Fibroblast of gingiva (primary cell): ENCODE results near the gene SYNE1.

Experiments used
- DNase-seq: peaks from one replicate; pipeline ENCODE4 v3.0.0-alpha.2; 2011; ENCODE audit warnings: low read depth

The SYNE1 gene

GRCh38 chr6:152490971-152491378 lies 146.2 kb downstream of the SYNE1 start:
- DNase-seq, result peak; percentile 57

- no peak for DNase-seq
Measured at GRCh38 chr6:152484806-152485205, 152.4 kb downstream of the SYNE1 start.

GRCh38 chr6:152482289-152482688 lies 154.9 kb downstream of the SYNE1 start:
- no peak for DNase-seq

- no peak for DNase-seq
Measured at GRCh38 chr6:152478377-152479010, 158.7 kb downstream of the SYNE1 start.

- no peak for DNase-seq
Measured at GRCh38 chr6:152474354-152474753, 162.8 kb downstream of the SYNE1 start.

GRCh38 chr6:152472325-152472724 lies 164.8 kb downstream of the SYNE1 start:
- DNase-seq, result no peak

GRCh38 chr6:152471456-152472265 lies 165.5 kb downstream of the SYNE1 start:
- DNase-seq, result peak; percentile 8

GRCh38 chr6:152463164-152463563 lies 174.0 kb downstream of the SYNE1 start:
- no peak for DNase-seq

GRCh38 chr6:152462716-152463115 lies 174.4 kb downstream of the SYNE1 start:
- DNase-seq, result no peak

- DNase-seq, result no peak
Measured at GRCh38 chr6:152461556-152461955, 175.6 kb downstream of the SYNE1 start.

GRCh38 chr6:152458648-152459644 lies 178.2 kb downstream of the SYNE1 start:
- no peak for DNase-seq

- no peak for DNase-seq
Measured at GRCh38 chr6:152457949-152458624, 179.1 kb downstream of the SYNE1 start.

GRCh38 chr6:152454003-152454402 lies 183.2 kb downstream of the SYNE1 start:
- no peak for DNase-seq

GRCh38 chr6:152453421-152453820 lies 183.7 kb downstream of the SYNE1 start:
- DNase-seq, result no peak

GRCh38 chr6:152452639-152453038 lies 184.5 kb downstream of the SYNE1 start:
- DNase-seq, result no peak

GRCh38 chr6:152450519-152450918 lies 186.6 kb downstream of the SYNE1 start:
- DNase-seq, result no peak

GRCh38 chr6:152441902-152442301 lies 195.3 kb downstream of the SYNE1 start:
- no peak for DNase-seq

GRCh38 chr6:152435816-152436215 lies 201.3 kb downstream of the SYNE1 start:
- DNase-seq, result no peak

- no peak for DNase-seq
Measured at GRCh38 chr6:152432758-152433157, 204.4 kb downstream of the SYNE1 start.

GRCh38 chr6:152428126-152428525 lies 209.0 kb downstream of the SYNE1 start:
- no peak for DNase-seq

- no peak for DNase-seq
Measured at GRCh38 chr6:152426276-152426675, 210.9 kb downstream of the SYNE1 start.
